Ramos (cell line): ENCODE results near the gene VILL.
"Not testable (repeated sequence)": the region's sequence is repeated elsewhere in the genome, so short reads cannot be mapped to it uniquely, and the experiment has no call there.

Experiments used
- in situ Hi-C: fragments of 300-500 bp; cut with MboI; formaldehyde crosslinking; loops from one replicate; pipeline ENCODE4 v1.14.3; 2022; ENCODE audit warnings: low sequenced_read_pairs; ENCODE audit not compliant: unreplicated experiment

Gene VILL

DNA sequence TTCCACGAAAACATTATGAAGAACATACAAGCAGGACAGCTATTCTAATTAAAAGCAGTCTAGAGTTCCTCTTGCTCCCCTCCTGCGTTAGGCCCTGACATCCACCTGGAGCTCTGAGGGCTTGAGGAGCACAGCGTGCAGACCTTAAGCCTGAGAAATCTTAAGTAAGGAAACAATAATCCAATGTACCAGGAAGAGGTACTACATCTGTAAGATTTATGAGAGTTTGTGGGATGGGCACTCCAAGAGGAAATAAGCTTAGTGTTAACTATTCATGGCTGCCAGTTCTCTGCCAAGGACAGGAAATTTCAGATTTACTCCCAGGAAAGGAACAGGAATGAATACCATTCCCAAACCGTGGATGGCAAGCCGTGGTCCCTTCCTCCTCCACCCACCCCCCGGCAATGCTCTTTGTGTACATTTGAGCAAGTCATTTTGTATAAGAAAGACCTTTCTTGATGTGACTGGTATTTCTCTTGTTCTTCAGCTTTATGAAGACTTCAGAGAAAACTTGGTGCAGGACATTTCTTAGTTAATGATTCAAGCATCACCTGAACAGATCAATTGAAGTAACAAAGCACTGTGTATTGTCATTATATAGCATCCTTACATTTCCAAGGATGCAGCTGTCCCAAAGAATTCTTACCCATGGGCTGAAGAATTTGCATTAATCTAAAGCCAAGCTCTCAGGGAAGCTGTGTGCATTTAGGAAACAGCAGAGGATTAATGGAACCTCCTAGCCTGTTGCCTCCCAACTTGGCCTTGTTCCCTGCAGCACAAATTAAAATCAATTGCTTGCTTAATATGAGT lies 28.8 kb upstream of the VILL start:
- in situ Hi-C loops: loop anchor here (10.0 kb wide), 1 partner anchor 107 kb away; no protein-coding TSS in a partner anchor

DNA sequence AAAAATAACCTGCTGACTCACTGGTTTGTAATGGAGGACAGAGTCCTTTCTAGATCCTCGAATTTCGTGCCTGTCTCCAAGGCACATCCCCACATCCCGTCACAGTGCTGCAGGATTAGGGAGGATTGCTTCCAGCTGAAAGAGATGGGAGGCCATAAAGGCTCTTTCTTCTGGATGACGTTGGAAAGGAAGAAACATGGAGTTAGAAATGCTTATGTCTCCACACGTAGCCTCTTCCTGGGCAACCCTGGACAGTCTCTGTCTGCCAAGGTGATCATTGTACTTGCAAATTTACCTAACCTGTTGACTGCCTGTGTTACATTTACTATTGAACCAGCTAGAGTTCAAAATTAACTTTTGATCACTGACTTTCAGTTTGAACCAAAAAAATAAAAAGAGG lies 27.6 kb upstream of the VILL start:
- in situ Hi-C loops: loop anchor here (10.0 kb wide), 1 partner anchor 108 kb away; no protein-coding TSS in a partner anchor

DNA sequence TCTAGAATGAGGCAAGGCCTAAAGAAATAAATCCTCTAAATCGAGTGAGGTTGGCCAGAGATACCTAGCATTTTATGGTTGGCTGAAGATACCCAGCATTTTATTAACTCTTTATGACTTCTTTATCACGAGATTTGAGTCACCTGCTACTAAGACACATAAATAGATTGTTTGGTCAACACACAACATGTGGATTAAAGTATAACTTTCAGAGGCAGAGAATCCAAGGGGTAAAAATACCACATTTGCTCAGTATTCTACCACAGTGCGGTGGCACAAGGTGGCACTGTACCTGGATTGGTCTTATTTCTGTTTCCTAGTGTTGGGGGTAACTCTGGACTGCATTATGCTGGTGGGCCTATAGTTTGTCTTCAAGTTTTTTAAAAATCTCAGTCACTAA lies 27.0 kb upstream of the VILL start:
- in situ Hi-C loops: loop anchor here (10.0 kb wide), 1 partner anchor 109 kb away; no protein-coding TSS in a partner anchor

DNA sequence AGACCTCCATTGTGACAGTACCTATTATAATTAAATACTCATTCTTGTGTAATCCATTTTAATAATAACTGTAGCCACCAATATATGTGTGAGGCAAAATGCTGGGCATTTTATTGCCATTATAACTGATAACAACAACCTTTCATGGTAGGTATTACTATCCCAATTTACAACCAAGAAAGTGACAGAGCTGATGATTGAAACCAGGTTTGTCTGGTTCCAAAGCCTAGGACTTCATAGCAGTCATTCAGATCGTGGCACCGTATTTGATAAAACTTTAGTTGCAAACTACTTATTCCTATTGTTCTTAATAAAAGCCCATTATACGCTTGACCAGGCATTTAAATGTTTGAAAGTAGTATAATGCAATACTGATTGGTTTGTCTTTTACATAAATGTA lies 26.4 kb upstream of the VILL start:
- in situ Hi-C loops: loop anchor here (10.0 kb wide), 1 partner anchor 109 kb away; no protein-coding TSS in a partner anchor

DNA sequence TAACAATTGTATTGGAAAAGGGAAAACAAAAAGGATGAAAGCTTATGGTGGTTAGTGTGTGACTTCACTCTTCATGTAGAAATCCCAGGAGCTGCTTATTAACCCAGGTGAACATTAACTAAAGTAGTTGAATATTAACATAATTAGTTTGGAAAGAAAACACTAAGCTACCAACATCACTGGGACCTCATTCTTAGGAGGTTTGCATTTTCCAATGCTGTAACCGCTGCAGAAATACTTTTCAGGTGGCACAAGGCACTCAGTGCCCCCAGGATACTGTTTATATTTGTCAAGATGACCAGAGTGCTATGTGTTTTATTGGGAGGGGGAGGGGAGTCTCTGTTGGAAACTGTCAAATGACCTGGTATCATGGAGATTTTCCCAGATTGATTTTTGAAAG lies 25.9 kb upstream of the VILL start:
- in situ Hi-C loops: loop anchor here (10.0 kb wide), 1 partner anchor 110 kb away; no protein-coding TSS in a partner anchor

DNA sequence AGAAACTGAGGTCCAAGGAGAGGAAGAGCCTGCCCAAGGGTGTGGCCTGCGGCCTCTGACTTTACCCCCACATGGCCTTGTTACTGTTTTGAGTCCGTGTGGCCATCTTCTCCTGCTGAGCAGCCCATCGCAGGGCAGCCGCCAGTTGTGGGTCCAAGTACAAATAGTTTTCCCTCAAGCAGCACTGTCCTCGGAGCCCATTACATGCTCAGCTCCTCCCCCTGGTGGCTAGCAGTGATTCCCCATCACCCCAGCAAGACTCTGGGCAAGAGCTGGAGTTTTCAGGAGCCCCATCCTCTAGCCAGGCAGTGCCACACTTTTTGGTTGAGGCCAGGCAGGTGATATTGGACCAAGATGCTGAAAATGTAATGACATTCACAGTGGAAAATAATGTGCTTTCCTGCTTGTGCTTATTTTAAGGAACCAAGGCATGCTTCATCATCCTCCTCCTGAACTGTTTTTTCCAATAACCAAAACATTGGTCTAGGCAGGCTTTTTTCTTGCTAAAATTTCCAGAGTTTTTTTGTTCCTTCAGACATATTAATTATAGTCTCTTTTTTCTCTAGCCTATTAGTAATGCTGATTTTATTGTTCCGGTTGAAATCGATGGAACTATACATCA lies 23.2 kb upstream of the VILL start:
- in situ Hi-C loops: loop anchor here (10.0 kb wide), 1 partner anchor 113 kb away; no protein-coding TSS in a partner anchor

DNA sequence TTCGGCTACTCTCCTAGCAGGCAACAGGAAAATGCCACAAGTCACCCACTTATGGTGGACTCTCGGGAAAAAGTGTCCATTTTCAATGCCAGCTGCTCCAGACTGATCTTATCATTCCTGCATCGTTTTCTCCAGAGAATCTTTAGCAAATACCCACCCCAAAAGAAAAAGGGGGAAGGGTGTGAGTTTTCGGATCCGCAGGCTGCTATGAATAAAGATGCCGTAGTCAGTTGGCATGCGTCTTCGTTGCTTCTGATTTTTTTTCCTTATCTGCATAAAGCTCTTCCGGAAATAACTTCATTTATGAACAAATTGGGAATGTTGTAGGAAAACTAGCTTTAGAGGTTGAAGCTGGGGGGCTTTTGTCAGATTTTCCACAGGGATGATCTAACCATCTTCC lies 22.4 kb upstream of the VILL start:
- in situ Hi-C loops: loop anchor here (10.0 kb wide), 1 partner anchor 113 kb away; no protein-coding TSS in a partner anchor

DNA sequence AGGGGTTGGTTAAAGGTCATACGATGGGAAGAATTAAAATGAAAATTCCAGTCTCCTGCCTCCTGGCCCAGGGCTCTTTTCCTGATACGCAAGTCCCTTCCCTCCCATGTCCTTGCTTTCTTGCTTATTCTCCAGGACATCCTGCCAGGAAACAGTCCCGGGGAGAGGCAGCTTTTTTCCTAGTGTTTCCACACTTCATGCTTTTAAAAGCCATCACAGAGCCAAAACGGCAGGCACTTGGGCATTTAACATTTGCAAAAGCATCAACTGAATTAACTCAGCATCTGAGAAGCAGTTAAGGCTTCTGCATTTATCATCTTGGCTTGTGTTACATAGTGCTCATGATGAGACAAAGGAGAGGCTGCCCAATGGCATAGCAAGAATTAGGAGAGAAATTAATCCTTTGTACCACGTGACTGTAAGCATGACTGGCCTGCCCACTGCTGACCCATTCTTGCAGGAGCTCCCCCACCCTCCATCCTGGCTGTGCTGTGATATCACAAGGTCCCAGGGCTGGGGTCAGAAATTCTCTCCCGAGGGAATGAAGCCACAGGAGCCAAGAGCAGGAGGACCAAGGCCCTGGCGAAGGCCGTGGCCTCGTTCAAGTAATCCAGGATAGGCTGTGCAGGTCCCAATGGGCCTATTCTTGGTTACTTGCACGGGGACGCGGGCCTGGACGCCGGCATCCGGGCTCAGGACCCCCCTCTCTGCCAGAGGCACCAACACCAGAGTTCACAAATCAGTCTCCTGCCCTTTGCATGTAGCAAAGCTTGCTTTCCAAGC lies 21.6 kb upstream of the VILL start:
- in situ Hi-C loops: loop anchor here (10.0 kb wide), 1 partner anchor 114 kb away; no protein-coding TSS in a partner anchor

DNA sequence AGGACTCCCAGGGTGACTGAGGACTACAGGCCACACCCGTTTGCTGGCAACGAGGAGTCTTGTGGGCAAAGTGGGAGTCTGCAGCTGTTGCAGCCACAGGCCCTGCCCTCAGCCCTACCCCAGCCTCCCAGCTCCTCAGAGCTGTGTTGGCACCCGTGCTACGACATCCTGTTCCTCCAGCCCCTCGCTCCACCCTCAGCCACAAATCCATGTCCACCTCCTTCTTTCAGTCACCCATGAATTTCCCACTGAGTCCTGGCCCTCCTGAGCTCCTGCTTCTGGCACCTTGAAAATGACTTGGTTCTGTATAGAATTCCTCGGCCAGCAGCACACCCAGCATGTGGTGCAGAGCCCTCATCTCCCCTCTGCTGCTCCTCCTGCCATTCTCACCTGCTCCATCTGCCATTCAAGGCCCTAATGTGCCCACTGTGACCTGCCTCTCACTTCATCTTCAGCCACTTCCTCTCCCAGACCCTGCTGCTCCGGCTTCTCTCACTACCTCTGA lies 20.9 kb upstream of the VILL start:
- in situ Hi-C loops: loop anchor here (10.0 kb wide), 1 partner anchor 115 kb away; no protein-coding TSS in a partner anchor

DNA sequence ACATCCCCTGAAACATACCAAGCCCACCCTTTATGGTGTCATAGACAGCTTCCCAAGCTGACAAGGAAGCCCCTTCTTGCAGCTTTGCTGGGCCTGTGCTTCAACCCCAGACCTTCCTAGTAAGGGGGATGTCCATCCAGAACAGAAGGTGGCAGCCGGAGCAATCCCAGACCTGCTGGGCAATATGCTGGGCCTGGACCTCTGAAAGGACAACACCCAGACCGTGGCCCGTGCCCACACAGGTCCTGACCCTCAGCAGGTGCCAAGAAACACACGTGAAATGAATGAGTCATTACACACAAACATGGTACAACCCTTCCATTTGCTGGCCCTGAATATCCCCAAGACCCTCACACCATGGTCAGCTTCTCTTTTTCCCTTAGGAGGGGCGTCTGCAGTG lies 19.8 kb upstream of the VILL start:
- in situ Hi-C loops: no loop called here

DNA sequence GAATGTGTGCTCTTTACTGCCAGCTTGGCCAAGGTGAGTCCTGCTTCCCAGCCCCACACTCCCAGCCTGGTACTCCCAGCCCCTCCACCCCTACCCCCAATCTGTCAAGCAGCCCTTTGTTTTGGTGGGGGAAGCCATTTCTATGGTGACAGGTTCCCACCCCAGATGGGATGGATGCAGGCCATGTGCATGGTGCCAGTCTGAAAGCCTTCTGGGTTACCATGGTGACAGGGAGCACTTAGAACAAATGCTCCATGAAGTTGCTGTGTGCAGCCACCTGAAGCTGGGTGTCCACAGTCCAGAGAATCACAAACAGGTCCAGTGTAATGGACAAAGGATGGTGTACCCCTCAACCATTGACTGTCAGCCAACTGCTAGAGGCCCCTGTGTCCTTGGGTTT lies 19.1 kb upstream of the VILL start:
- in situ Hi-C loops: no loop called here

DNA sequence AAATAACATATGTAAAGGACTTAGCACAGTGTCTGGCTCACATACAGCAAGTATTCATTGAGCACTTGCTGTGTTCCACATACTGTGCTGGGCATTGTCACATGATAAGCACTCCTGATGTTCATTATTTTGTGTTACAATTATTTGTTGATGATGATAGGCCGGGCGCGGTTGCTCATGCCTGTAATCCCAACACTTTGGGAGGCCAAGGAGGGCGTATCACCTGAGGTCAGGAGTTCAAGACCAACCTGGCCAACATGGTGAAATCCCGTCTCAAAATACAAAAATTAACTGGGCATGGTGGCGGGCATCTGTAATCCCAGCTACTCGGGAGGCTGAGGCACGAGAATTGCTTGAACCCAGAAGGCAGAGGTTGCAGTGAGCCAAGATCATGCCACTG lies 18.5 kb upstream of the VILL start:
- in situ Hi-C loops: not testable (repeated sequence)

DNA sequence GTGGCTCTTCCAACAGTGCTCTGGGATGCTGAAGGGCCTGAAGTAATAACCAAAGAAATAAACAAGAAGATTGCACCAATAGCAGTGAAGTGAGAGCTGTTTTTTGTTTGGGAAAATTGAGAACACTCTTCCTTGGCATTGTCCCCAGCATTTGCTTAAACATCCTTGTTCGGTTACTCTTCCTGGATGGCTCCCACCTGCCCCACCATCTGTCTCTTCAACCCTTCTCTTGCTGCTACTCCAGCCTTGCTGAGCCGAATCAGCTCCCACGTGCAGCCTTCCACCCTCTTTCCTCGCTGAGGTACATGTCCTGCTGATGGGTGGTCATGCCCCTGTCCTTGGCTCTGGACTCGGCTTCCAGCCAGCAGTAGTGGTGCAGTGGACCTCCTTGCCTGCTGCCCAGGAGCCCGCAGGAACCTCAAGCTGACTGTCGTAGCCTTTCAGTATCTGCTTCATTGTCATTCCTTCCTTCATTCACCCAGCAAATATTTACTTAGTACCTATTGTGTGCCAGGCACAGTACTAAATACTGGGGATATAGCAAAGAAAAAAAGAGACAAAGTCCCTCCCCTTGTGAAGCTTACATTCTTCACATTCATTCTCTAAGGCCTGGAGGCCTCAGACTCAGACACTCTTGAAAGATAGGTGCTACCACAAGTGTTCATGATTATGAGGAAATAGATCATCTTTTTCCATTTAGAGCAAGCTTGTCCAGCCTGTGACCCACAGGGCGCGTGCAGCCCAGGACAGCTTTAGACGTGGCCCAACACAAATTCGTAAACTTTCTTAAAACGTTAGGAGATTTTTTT lies 17.1 kb upstream of the VILL start:
- in situ Hi-C loops: no loop called here

DNA sequence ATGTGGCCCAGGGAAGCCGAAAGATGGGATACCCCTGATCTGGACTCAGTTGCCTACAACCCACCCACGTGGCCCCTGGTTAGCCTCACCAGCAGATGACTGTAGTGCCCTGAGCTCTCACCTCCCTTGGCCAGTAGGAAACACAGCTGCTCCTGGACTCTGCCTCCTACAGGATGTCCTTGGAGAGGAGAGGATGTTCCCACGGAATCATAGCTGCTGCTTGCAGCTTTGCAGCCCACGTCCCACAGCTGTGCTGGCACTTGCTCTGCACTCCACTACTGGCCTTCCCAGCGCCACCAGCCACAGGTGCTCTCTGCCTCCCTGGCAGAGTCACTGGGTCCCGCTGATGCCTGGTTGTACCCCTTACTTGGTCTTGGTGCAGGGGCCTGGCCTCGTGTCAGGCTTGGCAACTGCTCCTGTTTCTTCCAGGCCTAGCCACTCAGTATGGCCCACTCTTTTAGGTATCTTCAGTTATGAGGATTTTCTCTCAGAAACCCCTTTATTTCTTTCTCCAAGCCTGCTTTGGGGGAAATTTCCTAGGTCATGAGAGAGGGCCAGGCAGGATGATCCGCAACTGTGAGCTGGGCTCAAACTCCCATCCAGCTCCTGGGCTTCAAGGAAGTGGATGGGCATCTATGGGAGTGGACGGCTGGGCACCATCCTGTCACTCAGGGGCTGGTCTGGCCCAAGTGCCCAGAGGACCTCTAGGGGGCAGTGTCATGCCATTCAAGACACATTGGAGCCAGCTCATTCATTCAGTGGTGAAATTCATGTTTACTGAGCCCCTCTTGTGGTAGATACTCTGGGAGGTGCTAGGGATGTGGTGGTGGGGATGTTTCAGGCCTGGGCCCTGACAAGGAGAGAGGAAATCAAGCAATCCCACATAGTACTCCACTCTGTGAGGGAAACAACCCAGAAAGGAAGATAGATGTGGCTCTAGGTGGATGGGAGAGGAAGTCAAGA lies 16.2 kb upstream of the VILL start:
- in situ Hi-C loops: no loop called here

DNA sequence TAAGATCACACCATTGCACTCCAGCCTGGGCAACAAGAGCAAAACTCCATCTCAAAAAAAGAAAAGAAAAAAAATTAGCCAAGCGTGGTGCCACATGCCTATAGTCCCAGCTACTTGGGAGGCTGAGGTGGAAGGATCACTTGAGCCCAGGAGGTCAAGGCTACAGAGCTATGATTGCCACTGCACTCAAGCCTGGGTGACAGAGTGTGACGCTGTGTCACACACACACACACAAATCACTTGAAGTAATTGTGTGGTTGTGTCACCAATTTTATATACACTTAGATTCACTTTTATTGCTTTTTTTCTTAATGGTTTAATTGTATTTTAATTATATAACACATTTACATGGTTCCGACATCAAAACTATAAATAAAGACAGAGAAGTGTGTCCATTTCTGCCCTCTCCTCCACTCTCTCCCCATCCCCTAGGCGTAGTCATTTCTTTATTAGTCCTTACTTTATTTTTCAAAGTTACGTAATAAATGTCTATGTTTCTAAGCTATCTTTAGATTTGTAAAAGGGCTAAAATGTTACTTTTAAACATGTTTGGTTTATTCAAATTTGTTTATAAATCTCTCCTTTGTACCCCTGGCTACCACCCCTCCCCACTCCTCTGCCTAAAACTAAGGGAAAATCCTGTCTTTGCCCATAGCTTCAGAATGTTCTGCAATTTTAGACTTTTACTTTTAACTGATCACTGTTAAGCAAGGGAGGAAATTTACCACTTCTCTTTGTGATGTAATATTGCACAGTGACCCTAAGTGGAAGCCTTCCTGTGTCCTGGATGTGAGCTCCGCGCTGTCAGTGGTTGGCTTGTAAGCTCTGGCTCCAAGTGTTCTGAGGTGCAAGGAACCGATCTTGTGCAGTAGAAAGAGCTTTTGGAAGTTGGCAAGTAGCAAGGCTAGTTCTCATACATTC lies 10.8 kb upstream of the VILL start:
- in situ Hi-C loops: no loop called here

DNA sequence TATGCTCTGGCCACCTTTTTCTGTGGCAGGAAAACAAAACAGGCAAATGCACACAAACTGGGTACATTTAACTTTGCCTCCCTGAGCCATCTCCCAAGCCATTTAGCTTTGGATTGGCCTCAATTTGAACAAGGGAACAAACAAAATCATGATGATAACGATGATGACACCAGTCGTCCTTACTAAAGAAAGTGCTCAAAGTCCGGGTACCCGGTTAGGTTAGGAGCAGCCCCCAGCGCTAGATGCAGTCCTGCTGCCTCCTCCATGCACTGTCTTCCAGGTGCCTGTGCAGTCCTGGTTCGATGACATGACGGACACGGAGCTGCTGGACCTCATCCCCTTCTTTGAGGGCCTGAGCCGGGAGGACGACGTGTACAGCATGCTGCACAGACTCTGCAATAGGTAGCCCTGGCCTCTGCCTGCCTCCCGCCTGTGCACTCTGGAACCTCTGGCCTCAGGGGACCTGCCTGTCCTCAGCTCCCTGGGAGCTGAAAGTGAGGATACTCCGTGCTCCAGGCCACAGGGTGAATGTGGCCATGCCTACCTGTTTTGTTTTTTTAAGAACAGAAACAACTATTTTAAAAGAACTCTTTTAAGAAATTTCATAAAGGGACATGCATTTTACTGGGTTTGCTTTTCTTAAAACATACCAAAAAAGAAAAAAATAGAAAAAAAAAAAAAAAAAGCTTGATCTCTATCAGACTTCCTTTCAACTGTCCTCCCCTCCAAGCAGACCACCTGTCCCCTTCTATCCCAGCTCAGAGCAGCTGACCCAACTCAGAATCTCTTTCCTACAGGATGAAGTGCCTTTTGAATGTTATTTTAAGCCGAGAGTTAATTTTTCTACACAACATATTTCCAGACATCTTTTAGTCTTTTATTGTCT lies 9.9 kb upstream of the VILL start:
- in situ Hi-C loops: no loop called here

DNA sequence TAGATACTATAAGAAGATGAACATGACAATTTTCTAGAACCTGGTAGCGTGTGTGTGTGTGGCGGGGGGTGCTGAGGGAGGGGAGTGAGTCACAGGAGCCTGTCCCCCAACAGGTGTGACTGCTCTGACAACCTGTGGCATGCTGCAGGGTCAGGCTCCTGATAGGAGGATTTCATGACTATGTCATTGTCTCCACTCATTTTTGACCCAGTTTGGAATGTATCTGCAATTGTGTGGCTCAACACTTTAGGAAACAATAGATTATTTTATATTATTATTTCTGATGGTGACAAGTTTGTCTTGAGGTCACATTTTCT lies 9.3 kb upstream of the VILL start:
- in situ Hi-C loops: no loop called here
